MG63 (cell line): Measurements from ENCODE around the gene BCAS4. TPM values are rescaled to one million over a fixed set of nuclear protein-coding genes. Genes with fewer than 3 reads are reported as not detected.

Experiments used
- DNase-seq: peaks from one replicate; pipeline ENCODE4 v3.0.0-alpha.2; 2020
- H3K27me3 ChIP-seq: fragments of 250-450 bp; sonication (Bioruptor Pico); 2 replicates; pipeline ENCODE4 v1.5.1; 2020; ENCODE audit warnings: mild to moderate bottlenecking, moderate library complexity
- H3K36me3 ChIP-seq: fragments of 250-450 bp; sonication (Bioruptor Pico); 2 replicates; pipeline ENCODE4 v1.5.1; 2020; ENCODE audit warnings: mild to moderate bottlenecking, moderate library complexity
- H3K4me3 ChIP-seq: fragments of 250-450 bp; sonication (Bioruptor Pico); 2 replicates; pipeline ENCODE4 v1.5.1; 2020; ENCODE audit warnings: mild to moderate bottlenecking, moderate library complexity
- H3K9me3 ChIP-seq: fragments of 250-450 bp; sonication (Bioruptor Pico); 2 replicates; pipeline ENCODE4 v1.5.1; 2020; ENCODE audit warnings: mild to moderate bottlenecking, moderate library complexity
- total RNA-seq: library from RNA; depleted of rRNA; stranded (reverse); fragments of >200 nt; shearing (Covaris generic); gene quantifications from 2 replicates; pipeline ENCODE4 v1.2.3, GENCODE V29; 2014; ENCODE audit warnings: low replicate concordance

BCAS4 gene
- total RNA-seq, 1 experiment from 2014 or later, result 13.1 TPM

- H3K9me3 ChIP-seq, result no peaks in the 10 kb centered on the region
- H3K36me3 ChIP-seq, result no peaks in the 10 kb centered on the region
- DNase-seq, result no peak
- H3K27me3 ChIP-seq, result no peaks in the 10 kb centered on the region
- H3K4me3 ChIP-seq, result no peak overlapping the region
These were observed 33.7 kb downstream of the BCAS4 start for GRCh38 chr20:50828363-50829136.

DNA sequence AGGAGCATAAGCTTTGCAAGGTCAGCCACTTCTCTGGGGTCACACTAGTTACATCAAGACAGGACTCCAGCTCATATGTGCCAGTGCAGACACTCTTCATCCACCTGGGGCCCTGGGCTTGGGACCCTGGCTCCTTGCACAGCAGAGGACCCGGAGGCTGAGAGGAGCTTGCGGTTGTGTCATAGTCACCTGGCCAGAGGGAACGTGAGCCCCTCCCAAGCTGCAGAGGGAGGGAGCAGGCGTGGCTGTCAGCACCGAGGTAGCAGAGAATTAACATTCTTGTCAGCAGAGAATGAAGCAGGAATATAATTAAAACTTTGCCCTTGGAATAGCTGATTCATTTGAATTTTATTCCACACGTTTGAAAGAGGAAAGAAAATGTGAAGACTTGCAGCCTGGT, 36.8 kb downstream of the BCAS4 start:
- no peak for DNase-seq
- no peak overlapping the region for H3K4me3 ChIP-seq
- no peaks in the 10 kb centered on the region for H3K36me3 ChIP-seq

DNA sequence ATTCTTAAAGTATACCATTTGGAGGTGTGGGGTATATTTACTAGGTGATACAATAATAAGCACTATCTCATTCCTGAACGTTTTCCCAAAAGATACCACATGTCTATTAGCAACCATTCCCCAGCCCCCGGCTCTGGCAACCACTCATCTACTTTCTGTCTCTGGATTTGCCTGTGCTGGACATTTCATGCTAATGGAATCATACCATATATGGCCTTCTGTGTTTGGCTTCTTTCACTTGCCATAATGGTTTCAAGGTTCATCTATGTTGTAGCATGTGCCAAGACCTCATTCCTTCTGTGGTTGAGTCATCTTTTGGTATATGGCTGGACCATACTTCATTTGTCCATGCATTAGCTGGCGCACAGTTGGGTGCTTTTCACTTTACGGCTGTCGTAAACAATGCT, 39.7 kb downstream of the BCAS4 start:
- no peaks in the 10 kb centered on the region for H3K27me3 ChIP-seq
- H3K9me3 ChIP-seq, result no peaks in the 10 kb centered on the region
- H3K4me3 ChIP-seq, result no peak overlapping the region
- H3K36me3 ChIP-seq, result no peaks in the 10 kb centered on the region
- DNase-seq, result peak; percentile 92

More for the DNA sequence above, 36.8 kb downstream of the BCAS4 start:
- Histone ChIP-seq H3K9me3 (no peaks in the 10 kb centered on the region), H3K27me3 (no peaks in the 10 kb centered on the region)

- DNase-seq, result peak; percentile 96
- Histone ChIP-seq H3K27me3 (no peaks in the 10 kb centered on the region), H3K36me3 (no peaks in the 10 kb centered on the region), H3K4me3 (peak overlapping the region; percentile 7; the same call in 1 of the 2 replicates), H3K9me3 (no peaks in the 10 kb centered on the region)
These were observed 42.9 kb downstream of the BCAS4 start for GRCh38 chr20:50837532-50838321.

GRCh38 chr20:50838322-50838625, 43.4 kb downstream of the BCAS4 start:
- Histone ChIP-seq H3K27me3 (no peaks in the 10 kb centered on the region), H3K9me3 (no peaks in the 10 kb centered on the region), H3K36me3 (no peaks in the 10 kb centered on the region), H3K4me3 (no peak overlapping the region)
- DNase-seq, result no peak

GRCh38 chr20:50838707-50839385, 44.0 kb downstream of the BCAS4 start:
- Histone ChIP-seq H3K36me3 (no peaks in the 10 kb centered on the region), H3K4me3 (no peak overlapping the region), H3K27me3 (no peaks in the 10 kb centered on the region), H3K9me3 (no peaks in the 10 kb centered on the region)
- no peak for DNase-seq

DNA sequence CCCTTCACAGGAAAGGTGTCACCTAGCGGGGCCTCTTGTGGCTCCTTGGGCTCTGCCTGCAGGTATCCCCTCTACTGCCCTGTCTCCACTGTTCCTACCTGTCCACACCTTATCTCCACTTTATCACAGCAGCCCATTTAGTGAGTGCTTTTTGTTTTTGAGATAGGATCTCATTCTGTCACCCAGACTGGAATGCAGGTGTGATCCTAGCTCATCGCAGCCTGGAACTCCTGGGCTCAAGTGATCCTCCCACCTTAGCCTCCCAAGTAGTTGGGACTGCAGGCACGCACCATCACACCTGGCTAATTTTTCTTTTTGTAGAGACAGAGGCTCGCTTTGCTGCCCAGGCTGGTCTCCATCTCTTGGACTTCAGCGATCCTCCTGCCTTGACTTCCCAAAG, 48.0 kb downstream of the BCAS4 start:
- H3K27me3 ChIP-seq, result no peaks in the 10 kb centered on the region
- H3K4me3 ChIP-seq, result no peak overlapping the region
- no peak for DNase-seq
- H3K36me3 ChIP-seq, result no peaks in the 10 kb centered on the region
- no peaks in the 10 kb centered on the region for H3K9me3 ChIP-seq

DNA sequence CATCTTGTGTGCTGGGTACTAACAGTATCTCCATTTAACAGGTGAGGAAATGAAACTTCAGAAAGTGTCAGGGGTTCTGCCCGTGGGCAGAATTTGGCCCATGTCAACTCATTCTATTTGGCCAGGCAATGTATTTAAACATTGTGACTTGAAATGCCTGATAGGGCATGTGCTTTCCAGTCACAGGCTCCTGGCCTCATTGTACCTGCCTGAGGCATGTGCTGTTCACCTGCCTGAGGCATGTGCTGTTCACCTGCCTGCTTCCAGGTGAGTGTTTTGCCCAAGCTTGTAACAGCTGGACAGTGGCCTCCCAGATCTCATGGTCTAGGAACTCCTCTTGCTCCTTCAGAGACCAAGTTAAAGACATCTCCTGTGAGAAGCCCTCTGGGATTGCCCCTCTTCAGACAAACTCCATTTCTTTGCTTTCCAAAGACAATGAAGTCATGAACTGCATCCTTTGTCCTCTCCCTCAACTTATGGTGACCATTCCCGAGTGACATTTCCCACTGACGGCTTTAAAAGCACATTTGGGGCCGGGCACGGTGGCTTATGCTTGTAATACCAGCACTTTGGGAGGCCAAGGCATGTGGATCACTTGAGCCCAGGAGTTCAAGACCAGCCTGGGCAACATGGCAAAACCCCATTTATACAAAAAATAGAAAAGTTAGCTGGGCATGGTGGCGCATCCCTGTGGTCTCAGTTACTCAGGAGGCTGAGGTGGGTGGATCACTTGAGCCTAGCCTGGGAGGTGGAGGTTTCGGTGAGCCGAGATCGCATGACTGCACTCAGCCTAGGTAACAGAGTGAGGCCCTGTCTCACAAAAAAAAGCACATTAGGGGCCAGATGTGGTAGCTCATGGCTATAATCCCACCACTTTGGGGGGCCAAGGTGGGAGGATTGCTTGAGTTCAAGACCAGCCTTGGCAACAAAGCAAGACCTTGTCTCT, 48.7 kb downstream of the BCAS4 start:
- H3K4me3 ChIP-seq, result no peak overlapping the region
- H3K36me3 ChIP-seq, result no peaks in the 10 kb centered on the region
- no peak for DNase-seq
- H3K9me3 ChIP-seq, result no peaks in the 10 kb centered on the region
- H3K27me3 ChIP-seq, result no peaks in the 10 kb centered on the region

GRCh38 chr20:50844430-50845100, 49.7 kb downstream of the BCAS4 start:
- no peak overlapping the region for H3K4me3 ChIP-seq
- DNase-seq, result peak; percentile 90
- no peaks in the 10 kb centered on the region for H3K27me3 ChIP-seq
- no peaks in the 10 kb centered on the region for H3K36me3 ChIP-seq
- no peaks in the 10 kb centered on the region for H3K9me3 ChIP-seq

- Histone ChIP-seq H3K9me3 (no peaks in the 10 kb centered on the region), H3K27me3 (no peaks in the 10 kb centered on the region), H3K36me3 (no peaks in the 10 kb centered on the region), H3K4me3 (no peak overlapping the region)
- DNase-seq, result no peak
These were observed 50.8 kb downstream of the BCAS4 start for GRCh38 chr20:50845566-50846215.

DNA sequence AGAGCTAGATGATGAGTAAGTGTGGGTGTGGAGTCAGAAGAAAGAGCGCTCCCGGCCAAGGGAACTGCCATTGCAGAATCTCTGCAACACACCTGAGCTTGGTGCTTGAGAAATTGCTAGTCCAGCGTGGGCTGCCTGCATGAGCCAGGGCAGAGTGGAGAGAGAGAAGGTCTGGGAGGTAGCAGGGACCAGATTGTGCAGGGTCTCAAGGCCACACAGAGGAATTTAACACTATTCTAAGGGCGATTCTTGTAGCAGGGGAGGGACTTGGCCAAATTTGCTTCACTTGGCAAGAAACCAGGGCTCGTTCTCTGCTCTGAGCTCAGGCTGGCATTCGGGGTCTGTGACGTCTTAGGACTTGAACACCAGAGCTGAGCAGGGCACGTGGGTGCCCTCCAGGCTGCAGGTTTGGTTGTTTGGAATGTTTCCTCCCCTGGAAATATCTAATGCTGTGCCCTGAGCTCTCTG, 53.5 kb downstream of the BCAS4 start:
- Histone ChIP-seq H3K27me3 (no peaks in the 10 kb centered on the region), H3K36me3 (no peaks in the 10 kb centered on the region), H3K4me3 (no peak overlapping the region), H3K9me3 (no peaks in the 10 kb centered on the region)
- peak; percentile 69 for DNase-seq

- H3K27me3 ChIP-seq, result no peaks in the 10 kb centered on the region
- peak; percentile 86 for DNase-seq
- H3K9me3 ChIP-seq, result no peaks in the 10 kb centered on the region
- H3K36me3 ChIP-seq, result no peaks in the 10 kb centered on the region
- no peak overlapping the region for H3K4me3 ChIP-seq
These were observed 54.2 kb downstream of the BCAS4 start for GRCh38 chr20:50848846-50849673.

DNA sequence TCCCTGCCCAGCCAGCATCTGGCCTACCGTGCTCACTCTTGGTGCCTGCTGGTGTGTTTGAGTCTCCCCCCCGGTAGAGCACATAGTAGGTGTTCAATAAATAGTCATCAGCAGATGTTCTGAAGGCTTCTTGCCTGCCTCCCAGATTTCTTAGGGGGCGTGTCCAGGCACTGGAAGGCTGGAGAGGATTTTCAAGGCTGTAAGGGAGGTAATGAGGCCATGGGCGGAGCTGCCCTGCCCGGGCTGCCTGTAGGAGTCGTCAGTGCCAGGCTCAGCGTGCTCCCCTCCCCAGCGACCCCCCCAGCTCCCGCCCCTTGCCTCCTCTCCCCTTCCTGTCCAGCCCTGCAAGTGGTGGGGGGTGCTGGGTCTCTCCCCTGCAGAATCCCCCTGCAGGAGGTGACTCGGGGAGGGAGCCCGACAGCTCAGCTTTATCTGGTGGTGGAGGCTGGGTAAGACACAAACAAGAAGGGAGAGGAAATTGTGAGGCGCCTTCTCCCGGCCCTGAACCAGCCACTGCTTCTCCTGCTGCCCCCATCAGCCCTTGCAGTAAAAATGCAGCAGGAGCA, 55.9 kb downstream of the BCAS4 start:
- no peaks in the 10 kb centered on the region for H3K36me3 ChIP-seq
- H3K4me3 ChIP-seq, result no peak overlapping the region
- H3K27me3 ChIP-seq, result no peaks in the 10 kb centered on the region
- no peak for DNase-seq
- H3K9me3 ChIP-seq, result no peaks in the 10 kb centered on the region

- no peaks in the 10 kb centered on the region for H3K36me3 ChIP-seq
- no peaks in the 10 kb centered on the region for H3K27me3 ChIP-seq
- H3K4me3 ChIP-seq, result no peak overlapping the region
- H3K9me3 ChIP-seq, result no peaks in the 10 kb centered on the region
- DNase-seq, result no peak
These were observed 57.2 kb downstream of the BCAS4 start for GRCh38 chr20:50852085-50852484.
